GM18861 (cell line): ENCODE measurements around the gene DLK1.

Source experiments
- ATAC-seq: cut with Tn5 transposase; IDR thresholded peaks from one replicate; pipeline ENCODE4 v1.9.1; 2021; ENCODE audit not compliant: unreplicated experiment

DLK1 gene

GRCh38 chr14:100787659-100788058 is 61.0 kb downstream of the DLK1 start:
- ATAC-seq: no peak
